ENCODE measurements around the gene VTI1A. TPM values are rescaled to one million over a fixed set of nuclear protein-coding genes. Genes with fewer than 3 reads are reported as not detected.

VTI1A gene
- total RNA-seq, 1 donor from 2014 or later, result 30.1 TPM

- no peak for DNase-seq (ENCODE audit: low read depth)
- no peak for TF ChIP-seq CTCF (conservative IDR thresholded peaks at IDR 0.05; ENCODE audit: low read depth, low read length)
- no peak overlapping the region for H3K4me3 ChIP-seq (ENCODE audit: low read depth, low read length)
Measured at GRCh38 chr10:112838784-112839481, 391.9 kb downstream of the VTI1A start.

- H3K4me3 ChIP-seq (ENCODE audit: low read depth, low read length), result no peak overlapping the region
- no peak for DNase-seq (ENCODE audit: low read depth)
- no peak for TF ChIP-seq CTCF (conservative IDR thresholded peaks at IDR 0.05; ENCODE audit: low read depth, low read length)
Measured at GRCh38 chr10:112839928-112840654, 393.1 kb downstream of the VTI1A start.

DNA sequence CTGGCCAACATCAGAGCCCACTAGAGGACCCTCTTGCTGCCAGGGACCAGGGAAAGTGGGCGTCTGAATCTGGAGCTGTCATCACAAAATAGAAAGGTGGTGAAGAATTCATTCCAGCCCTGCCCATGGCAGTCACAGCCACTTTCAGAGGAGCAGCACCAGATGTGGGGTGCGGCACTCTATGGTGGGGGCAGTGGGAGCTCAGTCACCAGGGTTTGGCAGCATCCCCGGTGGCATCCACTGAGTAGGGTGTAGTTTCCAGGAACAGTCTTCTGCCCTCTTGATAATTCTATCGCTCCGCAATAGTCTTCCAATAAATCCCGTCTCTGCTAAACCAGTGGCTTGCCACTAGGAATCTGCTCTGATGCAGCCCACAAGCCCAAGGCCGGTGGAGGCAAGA is 394.5 kb downstream of the VTI1A start:
- no peak overlapping the region for H3K4me3 ChIP-seq (ENCODE audit: low read depth, low read length)
- no peak for TF ChIP-seq CTCF (conservative IDR thresholded peaks at IDR 0.05; ENCODE audit: low read depth, low read length)
- no peak for DNase-seq (ENCODE audit: low read depth)

- DNase-seq (ENCODE audit: low read depth), result no peak
- no peak overlapping the region for H3K4me3 ChIP-seq (ENCODE audit: low read depth, low read length)
- no peak for TF ChIP-seq CTCF (conservative IDR thresholded peaks at IDR 0.05; ENCODE audit: low read depth, low read length)
Measured at GRCh38 chr10:112842832-112843360, 395.9 kb downstream of the VTI1A start.

DNA sequence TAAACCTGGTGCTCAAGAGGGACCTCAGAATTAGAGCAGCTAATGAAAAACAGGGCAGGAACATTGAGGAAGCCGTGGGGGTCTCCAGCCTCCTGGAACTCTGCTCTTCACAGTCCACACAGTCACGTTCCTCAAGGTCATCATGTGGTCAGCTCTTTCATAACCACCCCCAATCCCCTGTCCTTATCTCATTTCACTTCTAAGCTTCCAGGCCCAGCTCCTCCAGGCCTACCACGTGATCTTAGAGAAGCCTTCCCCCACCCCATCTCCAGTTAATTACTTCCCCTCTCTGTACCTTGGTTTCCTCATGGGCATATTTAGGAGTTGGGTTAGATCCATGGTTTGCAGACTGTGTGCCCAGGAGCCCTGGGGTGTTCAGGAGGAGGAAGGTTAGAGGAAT is 396.6 kb downstream of the VTI1A start:
- no peak for TF ChIP-seq CTCF (conservative IDR thresholded peaks at IDR 0.05; ENCODE audit: low read depth, low read length)
- DNase-seq (ENCODE audit: low read depth), result no peak
- no peak overlapping the region for H3K4me3 ChIP-seq (ENCODE audit: low read depth, low read length)

- TF ChIP-seq CTCF (conservative IDR thresholded peaks at IDR 0.05; ENCODE audit: low read depth, low read length), result no peak
- no peak overlapping the region for H3K4me3 ChIP-seq (ENCODE audit: low read depth, low read length)
- no peak for DNase-seq (ENCODE audit: low read depth)
Measured at GRCh38 chr10:112844681-112845544, 397.9 kb downstream of the VTI1A start.

All from epithelial cell of proximal tubule (primary cell).